ENCODE data around the gene DLG4.
"Not testable (repeated sequence)": the region's sequence is repeated elsewhere in the genome, so short reads cannot be mapped to it uniquely, and the experiment has no call there.

Gene DLG4

DNA sequence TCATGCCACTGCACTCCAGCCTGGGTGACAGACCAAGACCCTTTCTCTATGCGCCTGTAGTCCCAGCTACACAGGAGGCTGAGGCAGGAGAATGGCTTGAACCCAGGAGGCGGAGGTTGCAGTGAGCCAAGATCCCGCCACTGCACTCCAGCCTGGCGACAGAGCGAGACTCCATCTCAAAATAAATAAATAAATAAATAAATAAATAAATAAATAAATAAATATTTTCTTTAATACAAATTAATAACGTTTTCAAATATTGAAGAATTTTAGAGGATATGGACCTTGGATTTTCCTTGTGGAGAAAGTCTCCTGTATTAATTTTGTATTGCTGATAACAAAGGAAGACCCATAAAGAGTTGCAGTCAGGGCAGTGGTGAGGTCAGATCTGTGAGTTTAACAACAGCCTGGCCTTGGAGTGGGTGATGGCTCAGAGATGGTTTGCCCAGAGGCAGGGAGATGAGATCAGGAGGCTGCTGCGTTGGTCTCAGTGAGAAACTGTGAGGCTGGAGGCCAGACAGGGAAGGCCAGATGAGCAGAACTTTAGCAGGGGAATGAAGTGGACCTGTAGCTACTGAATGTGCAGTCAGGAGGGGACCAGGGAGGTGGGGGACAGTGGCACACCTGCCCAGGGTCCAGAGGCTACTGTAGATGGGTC lies 36.1 kb downstream of the DLG4 start:
- no peak for DNase-seq (ENCODE audit: low spot score)

DNA sequence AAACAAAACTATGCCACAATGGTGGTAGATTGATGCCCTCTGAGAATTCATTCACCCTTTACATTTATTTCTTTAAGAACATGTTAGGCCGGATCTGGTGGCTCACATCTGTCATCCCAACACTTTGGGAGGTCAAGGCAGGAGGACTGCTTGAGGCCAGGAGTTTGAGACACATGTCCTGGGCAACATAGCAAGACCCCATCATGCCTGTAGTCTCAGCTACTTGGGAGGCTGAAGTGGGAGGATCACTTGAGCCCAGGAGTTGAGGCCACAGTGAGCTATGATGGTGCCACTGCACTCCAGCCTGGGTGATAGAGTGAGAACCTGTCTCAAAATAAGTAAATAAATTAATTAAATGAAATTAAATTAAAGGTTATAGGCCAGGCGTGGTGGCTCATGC lies 37.5 kb downstream of the DLG4 start:
- not testable (repeated sequence) for DNase-seq (ENCODE audit: low spot score)

DNA sequence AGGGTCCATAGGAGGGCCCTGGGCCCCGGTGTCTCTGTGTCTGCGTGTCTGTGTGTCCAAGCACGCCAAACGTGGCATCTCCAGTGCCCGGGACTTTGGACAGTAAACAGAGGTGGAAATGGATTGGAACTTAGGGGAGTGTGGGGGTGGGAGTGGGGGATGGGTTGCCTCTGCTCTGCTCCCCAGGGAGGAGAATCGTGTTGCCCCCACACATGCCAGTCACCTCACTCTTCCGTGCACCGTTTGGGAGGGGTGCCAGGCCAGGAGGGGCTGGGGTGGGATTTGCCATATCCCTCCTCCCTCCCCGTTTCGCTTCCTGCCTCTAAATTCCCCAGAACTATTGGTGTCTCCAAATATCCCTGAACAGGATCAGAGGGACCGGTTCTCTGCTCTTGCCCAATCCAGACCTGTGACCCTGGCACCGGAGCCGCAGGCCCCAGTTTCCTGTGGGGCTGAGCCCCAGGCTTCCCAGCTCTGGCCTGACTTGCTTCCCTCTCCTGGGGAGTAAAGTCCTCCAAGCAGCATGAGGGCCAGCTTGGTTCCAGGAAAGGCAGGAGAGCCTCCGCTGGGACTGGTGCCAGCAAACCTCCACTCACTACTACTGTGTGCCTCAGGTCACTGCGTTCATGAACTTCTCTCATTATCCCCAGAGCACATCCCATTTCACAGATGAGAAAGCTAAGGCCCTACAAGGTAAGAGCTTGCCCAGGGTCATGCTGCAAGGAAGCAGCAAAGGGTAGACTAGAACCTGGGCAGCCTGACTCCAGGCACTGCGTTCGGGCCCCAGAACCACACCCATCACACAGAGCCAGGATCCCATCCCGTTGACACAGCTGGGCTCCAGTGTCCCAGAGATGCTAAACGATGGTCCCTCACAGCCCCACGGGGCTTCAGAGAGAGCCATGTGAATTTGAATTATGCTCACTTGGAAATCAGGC lies 40.0 kb downstream of the DLG4 start, which contains the start of gene ASGR1:
ASGR1 (minus strand) TSS at position 54 of the 938 bp plus-strand sequence. CDS start 807 bp downstream, outside the sequence.
- DNase-seq (ENCODE audit: low spot score) = no peak

GRCh38 chr17:7178973-7179316 lies 40.7 kb downstream of the DLG4 start:
- no peak for DNase-seq (ENCODE audit: low spot score)

DNA sequence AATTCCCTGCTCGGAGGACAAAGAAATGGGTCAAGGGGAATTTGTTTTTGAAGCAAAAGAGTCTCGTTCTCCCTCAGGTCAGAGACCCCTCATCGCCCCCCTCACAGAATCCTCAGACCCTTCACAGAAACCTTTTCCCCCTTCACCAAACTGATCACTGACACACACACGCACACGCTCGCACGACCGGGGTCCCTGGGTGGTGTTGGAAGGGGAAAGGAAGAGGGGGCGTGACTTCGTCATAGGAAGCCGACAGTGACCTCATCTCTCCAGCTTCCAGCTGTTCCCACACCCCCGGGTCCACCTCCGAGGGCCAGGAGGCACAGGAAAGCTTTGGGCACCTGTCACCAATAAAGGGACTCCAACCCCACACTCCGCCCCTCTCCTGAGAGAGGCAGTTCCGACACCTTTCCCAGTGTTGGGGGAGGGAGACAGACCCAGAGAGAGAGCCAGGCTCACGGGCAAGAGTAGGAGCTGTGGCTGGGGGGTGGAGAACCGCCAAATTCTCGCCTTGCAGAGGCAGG lies 41.6 kb downstream of the DLG4 start:
- DNase-seq (ENCODE audit: low spot score) = no peak

DNA sequence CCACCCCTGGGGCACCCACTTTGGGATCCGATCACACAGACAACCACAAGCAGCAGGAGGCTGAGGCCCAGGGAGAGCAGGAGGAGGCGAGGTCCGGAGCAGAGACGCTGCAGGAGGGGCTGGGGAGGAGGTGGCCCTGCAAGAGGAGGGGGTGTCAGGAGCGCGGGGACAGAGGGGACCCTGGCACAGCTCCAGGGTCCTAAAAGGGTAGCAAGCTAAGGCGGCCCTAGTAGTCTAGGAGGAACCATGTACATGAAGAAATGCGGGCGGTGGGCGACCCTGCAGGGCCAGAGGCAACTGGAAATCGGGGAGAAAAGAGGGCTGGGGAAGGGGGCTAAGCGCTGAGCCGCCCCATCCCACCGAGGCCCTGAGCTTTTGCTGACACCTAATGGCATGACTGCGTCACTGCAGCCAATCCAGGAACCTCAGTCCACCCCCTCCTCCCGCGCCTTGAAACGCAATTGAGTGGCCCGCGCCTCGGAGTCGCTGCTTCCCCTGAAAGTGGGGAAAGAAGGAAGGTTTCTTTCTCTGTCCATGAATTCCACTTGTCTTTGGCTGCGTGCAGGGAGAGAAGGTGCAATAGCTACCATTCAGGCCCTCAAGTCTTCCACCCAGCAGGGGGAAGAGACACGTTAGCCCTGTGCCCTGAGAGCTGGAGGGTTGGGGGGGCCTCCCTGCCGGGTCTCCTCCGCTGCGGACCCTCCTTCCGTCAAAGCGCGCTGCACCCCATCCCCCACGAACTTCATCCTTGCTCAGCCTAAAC lies 42.3 kb downstream of the DLG4 start:
- peak; percentile 24 for DNase-seq (ENCODE audit: low spot score)

- DNase-seq (ENCODE audit: low spot score) = no peak
Observed at GRCh38 chr17:7176841-7177190, 42.8 kb downstream of the DLG4 start.

- DNase-seq (ENCODE audit: low spot score) = no peak
Observed at GRCh38 chr17:7176107-7176840, 43.4 kb downstream of the DLG4 start.

DNA sequence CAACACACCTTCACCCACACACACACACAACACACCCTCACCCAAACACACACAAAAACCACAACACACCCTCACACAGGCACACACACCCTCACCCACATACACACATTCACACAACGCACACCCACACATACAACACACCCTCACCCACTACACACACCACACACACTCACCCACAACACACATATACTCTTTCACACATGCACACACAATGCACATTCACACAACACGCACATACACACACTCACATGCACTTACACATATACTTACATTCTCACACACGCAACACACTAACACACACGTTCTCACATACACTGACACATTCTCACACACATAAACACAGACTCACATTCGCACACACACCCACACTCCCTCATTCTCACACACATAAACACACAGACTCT lies 44.3 kb downstream of the DLG4 start:
- no peak for DNase-seq (ENCODE audit: low spot score)

DNA sequence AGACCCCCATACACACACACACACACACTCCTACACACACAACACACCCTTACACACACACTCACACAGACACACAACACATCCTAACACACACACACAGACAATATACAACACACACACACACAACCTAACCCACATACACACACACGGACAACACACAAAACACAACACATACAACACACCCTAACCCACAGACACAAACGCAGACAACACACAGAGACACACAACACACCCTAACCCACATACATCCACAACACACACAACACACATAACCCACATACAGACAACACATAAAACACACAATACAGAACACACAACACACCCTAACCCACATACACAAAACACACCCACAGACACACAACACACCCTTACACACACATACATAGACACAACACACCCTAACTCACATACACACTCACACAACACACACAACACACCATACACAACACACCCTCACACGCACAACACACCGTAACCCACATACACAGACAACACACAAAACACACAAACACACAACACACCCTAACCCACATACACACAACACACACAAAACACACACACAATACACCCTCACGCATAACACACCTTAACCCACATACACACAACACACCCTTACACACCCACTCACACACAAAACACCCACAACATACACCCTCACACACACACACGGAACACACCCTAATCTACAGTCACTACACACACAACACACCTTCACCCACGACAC lies 44.9 kb downstream of the DLG4 start:
- DNase-seq (ENCODE audit: low spot score) = no peak

GRCh38 chr17:7173687-7174602 lies 45.7 kb downstream of the DLG4 start:
- peak; percentile 10 for DNase-seq (ENCODE audit: low spot score)

DNA sequence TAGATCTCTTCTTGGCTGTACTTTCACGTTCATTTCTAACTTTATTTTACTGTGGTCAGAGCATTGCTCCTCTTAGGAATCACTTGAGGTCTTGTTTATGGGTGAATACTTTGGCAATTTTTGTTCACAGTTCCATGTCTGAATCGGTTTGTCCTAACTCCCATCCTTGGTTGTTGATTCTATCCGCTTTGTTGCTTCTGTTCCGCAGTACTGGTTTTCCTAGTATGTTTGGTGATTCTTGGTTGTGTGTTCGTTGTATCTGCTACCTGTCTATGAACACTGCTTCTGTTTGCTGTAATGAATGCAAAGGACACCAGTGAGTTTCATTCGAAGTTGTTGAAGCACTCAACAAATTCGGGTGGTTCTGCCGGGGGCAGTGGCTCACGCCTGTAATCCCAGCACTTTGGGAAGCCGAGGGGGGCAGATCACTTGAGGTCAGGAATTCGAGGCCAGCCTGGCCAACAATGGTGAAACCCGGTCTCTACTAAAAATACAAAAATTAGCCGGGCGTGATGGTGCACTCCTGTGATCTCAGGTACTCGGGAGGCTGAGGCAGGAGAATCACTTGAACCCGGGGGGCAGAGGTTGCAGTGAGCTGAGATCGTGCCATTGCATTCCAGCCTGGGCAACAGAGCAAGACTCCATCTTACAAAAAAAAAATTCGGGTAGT lies 47.0 kb downstream of the DLG4 start:
- not testable (repeated sequence) for DNase-seq (ENCODE audit: low spot score)

GRCh38 chr17:7169565-7169908 lies 50.1 kb downstream of the DLG4 start:
- not testable (repeated sequence) for DNase-seq (ENCODE audit: low spot score)

- DNase-seq (ENCODE audit: low spot score) = not testable (repeated sequence)
Observed at GRCh38 chr17:7168841-7169564, 50.6 kb downstream of the DLG4 start.

- no peak for DNase-seq (ENCODE audit: low spot score)
Observed at GRCh38 chr17:7167832-7168231, 51.8 kb downstream of the DLG4 start.

GRCh38 chr17:7166873-7167272 lies 52.8 kb downstream of the DLG4 start:
- DNase-seq (ENCODE audit: low spot score) = no peak

- not testable (repeated sequence) for DNase-seq (ENCODE audit: low spot score)
Observed at GRCh38 chr17:7159571-7159970, 60.1 kb downstream of the DLG4 start.

DNA sequence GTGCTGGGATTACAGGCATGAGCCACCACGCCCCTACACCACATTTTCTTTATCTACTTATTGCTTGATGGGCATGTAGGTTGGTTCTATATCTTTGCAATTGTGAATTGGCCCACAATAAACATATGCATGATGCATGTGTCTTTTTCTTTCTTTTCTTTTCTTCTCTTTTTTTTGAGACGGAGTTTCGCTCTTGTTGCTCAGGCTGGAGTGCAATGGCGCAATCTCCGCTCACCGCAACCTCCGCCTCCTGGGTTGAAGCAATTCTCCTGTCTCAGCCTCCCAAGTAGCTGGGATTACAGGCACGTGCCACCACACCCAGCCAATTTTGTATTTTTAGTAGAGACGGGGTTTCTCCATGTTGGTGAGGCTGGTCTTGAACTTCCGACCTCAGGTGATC lies 61.2 kb downstream of the DLG4 start:
- not testable (repeated sequence) for DNase-seq (ENCODE audit: low spot score)

Data from hematopoietic multipotent progenitor cell treated with erythropoietin and hydrocortisone succinate and interleukin-3 and kit ligand, for 15 days (in vitro differentiated cells).